ENCODE results near the gene SOCS7. TPM values are rescaled to one million over a fixed set of nuclear protein-coding genes. Genes with fewer than 3 reads are reported as not detected.

SOCS7 gene
- total RNA-seq, 1 experiment from 2014 or later, result 83.6 TPM

DNA sequence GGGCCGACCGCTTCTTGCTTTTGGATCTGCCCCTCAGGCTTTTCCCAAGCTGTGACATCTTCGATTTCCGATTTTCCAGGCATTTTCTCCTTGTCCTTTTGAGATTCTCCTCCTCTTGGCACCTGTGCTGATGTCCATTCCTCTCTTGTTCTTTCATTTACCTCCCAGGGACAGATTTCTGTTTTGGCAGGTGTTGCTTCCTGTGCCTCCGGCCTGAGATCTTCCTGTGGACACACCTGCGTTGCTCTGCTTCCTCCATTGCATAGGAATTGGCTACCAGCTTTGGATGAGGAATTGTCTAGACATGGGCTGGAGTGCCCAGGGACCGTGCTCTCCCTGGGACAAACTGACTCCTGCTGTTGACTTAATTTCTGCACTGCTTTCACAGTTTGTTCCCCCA is 23.0 kb upstream of the SOCS7 start:
- Mint-ChIP-seq H3K4me1 (ENCODE audit: low read depth, unreplicated experiment) (no peaks in the 10 kb centered on the region), H3K27ac (ENCODE audit: unreplicated experiment) (no peak overlapping the region), H3K9me3 (ENCODE audit: low read depth, unreplicated experiment) (no peaks in the 10 kb centered on the region), H3K4me3 (ENCODE audit: low read depth, unreplicated experiment) (no peak overlapping the region), H3K36me3 (ENCODE audit: insufficient read depth, unreplicated experiment) (peaks cover 9% of the 10 kb centered on the region), H3K27me3 (ENCODE audit: unreplicated experiment) (peaks cover 56% of the 10 kb centered on the region)
- DNase-seq, result no peak
- no TSS peak for BruUV-seq (replicated peaks)
- intact Hi-C loops (cut with micrococcal nuclease; ENCODE audit: unreplicated experiment), result no loop called here
- CTCF ChIA-PET, result interaction anchor here (1.0 to 2.1 kb wide), 5 partner anchors 9 to 35 kb away, joined by 3 to 10 read pairs (median 4); no protein-coding TSS in a partner anchor
- TF ChIP-seq, protein P1, sequence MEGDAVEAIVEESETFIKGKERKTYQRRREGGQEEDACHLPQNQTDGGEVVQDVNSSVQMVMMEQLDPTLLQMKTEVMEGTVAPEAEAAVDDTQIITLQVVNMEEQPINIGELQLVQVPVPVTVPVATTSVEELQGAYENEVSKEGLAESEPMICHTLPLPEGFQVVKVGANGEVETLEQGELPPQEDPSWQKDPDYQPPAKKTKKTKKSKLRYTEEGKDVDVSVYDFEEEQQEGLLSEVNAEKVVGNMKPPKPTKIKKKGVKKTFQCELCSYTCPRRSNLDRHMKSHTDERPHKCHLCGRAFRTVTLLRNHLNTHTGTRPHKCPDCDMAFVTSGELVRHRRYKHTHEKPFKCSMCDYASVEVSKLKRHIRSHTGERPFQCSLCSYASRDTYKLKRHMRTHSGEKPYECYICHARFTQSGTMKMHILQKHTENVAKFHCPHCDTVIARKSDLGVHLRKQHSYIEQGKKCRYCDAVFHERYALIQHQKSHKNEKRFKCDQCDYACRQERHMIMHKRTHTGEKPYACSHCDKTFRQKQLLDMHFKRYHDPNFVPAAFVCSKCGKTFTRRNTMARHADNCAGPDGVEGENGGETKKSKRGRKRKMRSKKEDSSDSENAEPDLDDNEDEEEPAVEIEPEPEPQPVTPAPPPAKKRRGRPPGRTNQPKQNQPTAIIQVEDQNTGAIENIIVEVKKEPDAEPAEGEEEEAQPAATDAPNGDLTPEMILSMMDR (IDR thresholded peaks at IDR 0.05; ENCODE audit: unreplicated experiment), result no peak

DNA sequence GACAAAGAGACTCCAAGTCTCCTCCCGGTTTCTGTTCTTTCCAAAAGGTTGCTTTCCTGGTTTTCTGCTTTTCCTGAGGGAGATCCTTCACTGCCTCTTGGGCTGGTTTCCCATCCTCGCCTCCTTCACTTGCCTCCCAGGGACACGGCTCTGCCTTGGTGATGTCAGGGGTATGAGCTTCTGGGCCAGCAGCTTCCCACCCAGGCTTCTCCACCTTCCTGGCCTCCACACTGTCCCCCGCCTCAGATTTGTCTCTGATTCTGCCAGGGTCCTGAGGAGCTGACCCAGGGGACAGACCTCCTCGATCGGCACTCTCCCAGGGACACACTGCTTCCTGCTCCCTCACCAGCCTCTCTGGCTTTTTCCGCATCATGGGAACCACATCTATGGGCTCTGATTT is 22.4 kb upstream of the SOCS7 start:
- TF ChIP-seq, protein P1 (IDR thresholded peaks at IDR 0.05; ENCODE audit: unreplicated experiment), result no peak
- Mint-ChIP-seq H3K36me3 (ENCODE audit: insufficient read depth, unreplicated experiment) (peaks cover 4% of the 10 kb centered on the region), H3K9me3 (ENCODE audit: low read depth, unreplicated experiment) (no peaks in the 10 kb centered on the region), H3K4me3 (ENCODE audit: low read depth, unreplicated experiment) (no peak overlapping the region), H3K4me1 (ENCODE audit: low read depth, unreplicated experiment) (no peaks in the 10 kb centered on the region), H3K27me3 (ENCODE audit: unreplicated experiment) (peaks cover 62% of the 10 kb centered on the region), H3K27ac (ENCODE audit: unreplicated experiment) (no peak overlapping the region)
- intact Hi-C loops (cut with micrococcal nuclease; ENCODE audit: unreplicated experiment), result no loop called here
- no peak for DNase-seq
- CTCF ChIA-PET, result interaction anchor here (0.6 to 2.1 kb wide), 5 partner anchors 10 to 876 kb away, joined by 3 to 10 read pairs (median 4); no protein-coding TSS in a partner anchor
- BruUV-seq (replicated peaks), result no TSS peak

DNA sequence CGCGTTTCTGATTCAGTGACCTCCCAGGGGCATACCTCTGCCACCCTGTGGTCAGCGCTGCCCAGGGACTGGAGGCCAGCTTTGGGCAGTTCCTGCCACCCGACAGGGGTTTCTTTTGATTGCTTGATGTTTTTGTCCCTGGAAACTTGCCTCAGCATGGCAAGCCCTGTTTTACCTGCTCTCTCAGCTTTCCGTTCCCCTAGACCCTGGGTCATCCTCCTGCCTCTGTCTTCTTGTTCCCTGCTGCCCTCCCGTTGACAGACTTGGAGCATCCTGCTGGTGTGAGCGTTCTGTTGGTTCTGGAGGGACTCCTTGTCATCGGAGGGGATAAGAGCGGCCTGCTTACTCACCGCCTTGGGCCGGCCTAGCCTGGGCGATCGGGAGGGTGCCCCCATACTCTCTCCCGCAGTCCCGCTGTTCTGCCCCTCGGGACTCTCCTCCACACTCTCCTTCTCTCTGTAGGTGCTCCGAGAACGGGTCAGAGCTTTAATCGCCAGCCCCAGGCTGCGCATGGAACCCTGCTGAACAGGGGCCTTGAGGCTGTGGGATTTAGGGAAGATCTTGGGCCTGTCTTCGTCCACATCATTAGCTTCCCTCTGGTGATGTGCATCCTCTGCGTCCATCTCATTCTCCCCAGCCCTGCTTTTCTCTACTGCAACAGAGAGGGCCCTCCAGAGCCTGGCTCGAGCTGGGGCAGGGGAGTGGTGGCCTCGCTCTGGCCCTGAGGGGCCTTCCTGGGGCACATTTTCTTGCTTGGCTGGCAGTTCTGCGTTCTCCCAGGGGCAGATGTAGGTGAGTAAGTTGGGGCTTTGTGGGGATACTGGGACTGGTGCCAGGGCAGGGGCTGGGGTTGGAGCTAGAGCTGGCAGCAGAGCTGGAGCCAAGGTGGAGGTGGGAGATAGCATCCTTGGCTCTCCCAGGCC is 21.6 kb upstream of the SOCS7 start:
- DNase-seq, result no peak
- intact Hi-C loops (cut with micrococcal nuclease; ENCODE audit: unreplicated experiment), result no loop called here
- Mint-ChIP-seq H3K4me3 (ENCODE audit: low read depth, unreplicated experiment) (no peak overlapping the region), H3K27me3 (ENCODE audit: unreplicated experiment) (peaks cover 70% of the 10 kb centered on the region), H3K36me3 (ENCODE audit: insufficient read depth, unreplicated experiment) (no peaks in the 10 kb centered on the region), H3K4me1 (ENCODE audit: low read depth, unreplicated experiment) (no peaks in the 10 kb centered on the region), H3K9me3 (ENCODE audit: low read depth, unreplicated experiment) (no peaks in the 10 kb centered on the region), H3K27ac (ENCODE audit: unreplicated experiment) (no peak overlapping the region)
- no TSS peak for BruUV-seq (replicated peaks)
- CTCF ChIA-PET, result interaction anchor here (0.5 to 12.7 kb wide), 9 partner anchors 8 to 1292 kb away, joined by 3 to 159 read pairs (median 4); partner anchors contain the start of gene SOCS7
- TF ChIP-seq, protein P1 (IDR thresholded peaks at IDR 0.05; ENCODE audit: unreplicated experiment), result no peak

DNA sequence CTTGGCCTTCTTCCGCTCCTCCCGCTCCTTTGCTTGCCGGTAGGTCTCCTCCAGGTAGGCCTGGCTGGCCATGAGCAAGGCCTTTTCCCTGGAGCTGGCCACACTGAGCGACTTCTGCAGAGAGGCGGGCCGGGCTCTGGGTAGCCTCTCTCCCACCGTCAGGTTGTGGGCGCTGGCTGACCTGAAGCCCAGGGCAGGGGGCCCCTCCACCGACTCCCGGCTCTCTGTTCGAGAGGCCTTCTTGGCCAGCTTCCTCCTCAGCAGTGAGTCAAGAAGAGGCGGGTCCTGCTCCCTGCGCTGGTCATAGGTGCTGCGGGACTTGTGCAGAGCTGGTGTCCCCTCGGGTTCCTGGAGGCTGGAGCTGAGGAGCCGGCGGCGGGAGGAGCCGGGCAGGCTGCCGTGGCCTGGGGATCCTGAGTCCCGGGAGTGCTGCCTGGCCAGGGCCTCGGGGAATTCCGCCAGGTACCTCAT is 20.7 kb upstream of the SOCS7 start:
- Mint-ChIP-seq H3K4me3 (ENCODE audit: low read depth, unreplicated experiment) (no peak overlapping the region), H3K27me3 (ENCODE audit: unreplicated experiment) (peaks cover 79% of the 10 kb centered on the region), H3K9me3 (ENCODE audit: low read depth, unreplicated experiment) (no peaks in the 10 kb centered on the region), H3K27ac (ENCODE audit: unreplicated experiment) (no peak overlapping the region), H3K4me1 (ENCODE audit: low read depth, unreplicated experiment) (no peaks in the 10 kb centered on the region), H3K36me3 (ENCODE audit: insufficient read depth, unreplicated experiment) (no peaks in the 10 kb centered on the region)
- intact Hi-C loops (cut with micrococcal nuclease; ENCODE audit: unreplicated experiment), result no loop called here
- DNase-seq, result no peak
- no TSS peak for BruUV-seq (replicated peaks)
- CTCF ChIA-PET, result interaction anchor here (0.5 to 12.7 kb wide), 7 partner anchors 9 to 1291 kb away, joined by 3 to 159 read pairs (median 4); partner anchors contain the start of gene SOCS7
- TF ChIP-seq, protein P1 (IDR thresholded peaks at IDR 0.05; ENCODE audit: unreplicated experiment), result no peak

Measured in Calu3 (cell line).